Dedifferentiated amniotic fluid mesenchymal stem cell (primary cell): ENCODE measurements around the gene PMPCB.
"Not testable (repeated sequence)": the region's sequence is repeated elsewhere in the genome, so short reads cannot be mapped to it uniquely, and the experiment has no call there.

Experiments used
- DNase-seq: peaks from one replicate; pipeline ENCODE4 v3.0.0-alpha.2; 2016; ENCODE audit errors: extremely low spot score

PMPCB gene

GRCh38 chr7:103296901-103297836 is at the start of gene PMPCB:
TSS of gene PMPCB (plus strand) at chr7:103297435. CDS start at chr7:103297460, 25 bp downstream.
- peak; percentile 92 for DNase-seq

GRCh38 chr7:103253699-103254506 is 43.3 kb upstream of the PMPCB start:
- DNase-seq: not testable (repeated sequence)

GRCh38 chr7:103264054-103264453 is 33.2 kb upstream of the PMPCB start:
- DNase-seq: not testable (repeated sequence)

GRCh38 chr7:103266229-103266628 is 31.0 kb upstream of the PMPCB start:
- not testable (repeated sequence) for DNase-seq

GRCh38 chr7:103273374-103273773 is 23.9 kb upstream of the PMPCB start:
- not testable (repeated sequence) for DNase-seq

- DNase-seq: not testable (repeated sequence)
These were observed 22.4 kb upstream of the PMPCB start for GRCh38 chr7:103274867-103275266.

- DNase-seq: not testable (repeated sequence)
These were observed 19.0 kb upstream of the PMPCB start for GRCh38 chr7:103278195-103278594.

- not testable (repeated sequence) for DNase-seq
These were observed 17.6 kb upstream of the PMPCB start for GRCh38 chr7:103279636-103279962.

- peak; percentile 38 for DNase-seq
These were observed 17.1 kb upstream of the PMPCB start for GRCh38 chr7:103279963-103280802.

GRCh38 chr7:103280803-103281155 is 16.5 kb upstream of the PMPCB start:
- DNase-seq: not testable (repeated sequence)

- not testable (repeated sequence) for DNase-seq
These were observed 14.3 kb upstream of the PMPCB start for GRCh38 chr7:103282802-103283427.

GRCh38 chr7:103292122-103292521 is 5.1 kb upstream of the PMPCB start:
- no peak for DNase-seq

GRCh38 chr7:103293526-103293925 is 3.7 kb upstream of the PMPCB start:
- DNase-seq: no peak

GRCh38 chr7:103297837-103298179 is 573 bp downstream of the PMPCB start:
- DNase-seq: no peak

GRCh38 chr7:103299660-103300059 is 2.4 kb downstream of the PMPCB start:
- no peak for DNase-seq

- no peak for DNase-seq
These were observed 4.2 kb downstream of the PMPCB start for GRCh38 chr7:103301441-103301840.

- no peak for DNase-seq
These were observed 10.4 kb downstream of the PMPCB start for GRCh38 chr7:103307503-103308231.

- no peak for DNase-seq
These were observed 17.6 kb downstream of the PMPCB start for GRCh38 chr7:103314852-103315251.

GRCh38 chr7:103316380-103316941 is 19.2 kb downstream of the PMPCB start:
- no peak for DNase-seq

GRCh38 chr7:103317009-103317408 is 19.8 kb downstream of the PMPCB start:
- no peak for DNase-seq
